Right lobe of liver (tissue), 6 donors: ENCODE data around the gene MTUS2. TPM values are rescaled to one million over a fixed set of nuclear protein-coding genes. Genes with fewer than 3 reads are reported as not detected.

Experiments
- ATAC-seq, 4 donors: fragments of 200-7000 bp; cut with Tn5 transposase; one replicate each; pipeline ENCODE4 v1.9.1; 2020; ENCODE audit warnings: mild to moderate bottlenecking in 4 of 4, moderate library complexity in 4 of 4
- DNase-seq, 3 donors: peaks; one replicate each; pipeline ENCODE4 v3.0.0-alpha.2; 2020
- H3K27ac ChIP-seq, 3 donors: fragments of 200-600 bp; one replicate each; pipeline ENCODE4 v1.8.0; 2022
- H3K27me3 ChIP-seq, 2 donors: fragments of 200-600 bp; one replicate each; pipeline ENCODE4 v1.8.0; 2022
- H3K36me3 ChIP-seq, 4 donors: fragments of 200-600 bp; sonication (generic) in 1 of 4; one replicate each; pipeline versions ENCODE4 v1.5.1 to v1.8.0; 2017 to 2022; ENCODE audit warnings: control low read depth in 1 of 4
- H3K4me1 ChIP-seq, 4 donors: fragments of 200-600 bp; sonication (generic) in 1 of 4; one replicate each; pipeline versions ENCODE4 v1.5.1 to v1.8.0; 2017 to 2022; ENCODE audit warnings: control low read depth in 1 of 4
- H3K4me3 ChIP-seq, 3 donors: fragments of 200-600 bp; one replicate each; pipeline ENCODE4 v1.8.0; 2022
- H3K9me3 ChIP-seq, 4 donors: fragments of 200-600 bp; sonication (generic) in 1 of 4; one replicate each; pipeline versions ENCODE4 v1.5.1 to v1.8.0; 2017 to 2022; ENCODE audit warnings: control low read depth in 1 of 4
- POLR2A ChIP-seq: fragments of 450-650 bp; IDR thresholded peaks from one replicate; pipeline ENCODE4 v1.6.1; 2017; ENCODE audit warnings: antibody characterized with exemption, mild to moderate bottlenecking
- WGBS: methylation state at CpG from one replicate; pipeline ENCODE4 v1.1.6; 2018; ENCODE audit warnings: low coverage, low lambda C conversion rate; ENCODE audit not compliant: insufficient coverage; ENCODE audit errors: missing lambda C conversion rate; 5-methylcytosine and 5-hydroxymethylcytosine counted together
- intact Hi-C, 2 donors: fragments of 100-400 bp; cut with DNase I; formaldehyde crosslinking; loops; one replicate each; pipeline versions ENCODE4 v1.11.2 to v1.14.1; 2022
- total RNA-seq, 6 experiments: library from RNA; depleted of rRNA in 2 of 6; stranded (reverse); fragments of >200 nt in 2 of 6; fragmentation: NEBNext Ultra II Directional in 3 of 6; extraction: Animal tissue kit (Norgen Biotek cat#: 25700) in 3 of 6; gene quantifications; one replicate each; pipeline versions ENCODE4 v1.1.0 to v1.2.4, GENCODE V29; 2016 to 2023
- TF ChIP-seq, protein P1 (sequence below), 4 donors: fragments of 200-600 bp in 3 of 4; fragments of 450-650 bp in 1 of 4; IDR thresholded peaks; one replicate each; pipeline versions ENCODE4 v1.5.1 to v1.8.0; 2016 to 2022; ENCODE audit warnings: antibody characterized with exemption in 4 of 4, mild to moderate bottlenecking in 2 of 4
- donor health status: DM: no; HTN: yes; CAD: no.
- donor health status: DM: no; HTN: no; CAD: no.
- donor health status: DM: no; HTN: no; CAD: no.
- donor health status: DM: no; HTN: yes; CAD: no.
- donor health status: DM: no; HTN: yes; CAD: no.

Gene MTUS2
- total RNA-seq, 6 experiments from 2014 or later, result 0.15 to 2.2 (median 0.98) TPM

DNA sequence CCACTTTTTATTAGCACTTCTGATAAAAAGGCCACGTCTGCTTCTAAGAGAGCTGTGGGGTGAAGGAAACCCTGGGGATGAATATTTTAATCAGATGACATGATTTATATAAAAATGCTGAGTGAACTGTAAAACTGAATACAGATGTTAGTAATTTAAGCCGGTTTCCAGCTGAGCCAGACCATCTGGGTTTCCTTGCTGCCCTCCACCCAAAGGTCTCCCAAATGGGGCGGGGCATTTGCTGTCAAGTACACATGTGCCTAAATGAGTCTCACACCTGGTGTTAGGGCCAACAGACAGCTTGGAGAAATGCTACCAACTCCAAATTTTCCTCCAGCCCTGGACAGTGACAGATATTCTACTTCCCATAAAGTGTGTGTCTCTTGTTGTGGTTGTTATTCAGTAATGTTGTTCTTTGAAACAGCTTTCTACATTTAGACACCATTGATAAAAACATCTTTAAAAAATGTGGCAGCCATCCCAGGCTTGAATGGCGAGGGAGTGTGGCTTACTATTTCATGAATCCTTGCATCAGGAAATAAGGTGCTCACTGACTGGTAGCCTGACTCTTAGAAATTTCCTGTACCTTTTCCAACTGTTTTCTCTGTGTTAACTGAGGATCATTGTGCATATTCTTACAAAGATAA is 350.4 kb downstream of the MTUS2 start:
- ATAC-seq (no peak), DNase-seq (no peak)
- Histone ChIP-seq H3K9me3 (no peaks in the 10 kb centered on the region), H3K27ac (no peak overlapping the region), H3K27me3 (no peaks in the 10 kb centered on the region), H3K4me3 (no peak overlapping the region), H3K4me1 (peaks cover 0 to 4% (median 2%) of the 10 kb centered on the region in 4 donors), H3K36me3 (no peaks in the 10 kb centered on the region)
- TF ChIP-seq, protein P1, sequence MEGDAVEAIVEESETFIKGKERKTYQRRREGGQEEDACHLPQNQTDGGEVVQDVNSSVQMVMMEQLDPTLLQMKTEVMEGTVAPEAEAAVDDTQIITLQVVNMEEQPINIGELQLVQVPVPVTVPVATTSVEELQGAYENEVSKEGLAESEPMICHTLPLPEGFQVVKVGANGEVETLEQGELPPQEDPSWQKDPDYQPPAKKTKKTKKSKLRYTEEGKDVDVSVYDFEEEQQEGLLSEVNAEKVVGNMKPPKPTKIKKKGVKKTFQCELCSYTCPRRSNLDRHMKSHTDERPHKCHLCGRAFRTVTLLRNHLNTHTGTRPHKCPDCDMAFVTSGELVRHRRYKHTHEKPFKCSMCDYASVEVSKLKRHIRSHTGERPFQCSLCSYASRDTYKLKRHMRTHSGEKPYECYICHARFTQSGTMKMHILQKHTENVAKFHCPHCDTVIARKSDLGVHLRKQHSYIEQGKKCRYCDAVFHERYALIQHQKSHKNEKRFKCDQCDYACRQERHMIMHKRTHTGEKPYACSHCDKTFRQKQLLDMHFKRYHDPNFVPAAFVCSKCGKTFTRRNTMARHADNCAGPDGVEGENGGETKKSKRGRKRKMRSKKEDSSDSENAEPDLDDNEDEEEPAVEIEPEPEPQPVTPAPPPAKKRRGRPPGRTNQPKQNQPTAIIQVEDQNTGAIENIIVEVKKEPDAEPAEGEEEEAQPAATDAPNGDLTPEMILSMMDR (IDR thresholded peaks at IDR 0.05), result no peak
- no peak for TF ChIP-seq POLR2A
- intact Hi-C loops, result no loop called here
- 75% methylated on average over 3 of the region's 4 CpGs for WGBS

DNA sequence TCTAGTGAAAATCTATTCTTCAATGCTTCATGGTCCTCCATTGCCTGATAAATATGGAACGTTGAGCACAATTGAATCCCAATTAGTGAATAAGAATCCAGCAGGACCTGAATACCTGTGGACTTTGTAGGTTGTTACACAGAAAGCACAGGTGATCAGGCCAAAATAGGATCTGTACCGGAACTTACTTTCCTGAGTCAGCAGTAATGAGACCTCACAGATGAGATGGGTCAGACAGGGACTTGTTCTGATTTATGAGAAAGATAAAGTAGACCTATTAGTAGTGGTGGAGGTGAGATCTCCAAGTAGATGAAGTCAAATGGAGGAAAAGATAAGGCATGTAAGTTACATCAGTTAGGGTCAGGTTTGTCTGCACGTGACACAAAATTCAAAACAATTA is 351.1 kb downstream of the MTUS2 start:
- H3K4me3 ChIP-seq, result no peak overlapping the region
- intact Hi-C loops, result no loop called here
- H3K36me3 ChIP-seq, result no peaks in the 10 kb centered on the region
- WGBS, result 55% methylated on average over 3 of the region's 3 CpGs
- ATAC-seq (no peak), DNase-seq (no peak)
- TF ChIP-seq, protein P1 (IDR thresholded peaks at IDR 0.05), result no peak
- no peak for TF ChIP-seq POLR2A
- peaks cover 0 to 7% (median 2%) of the 10 kb centered on the region in 4 donors for H3K4me1 ChIP-seq
- no peaks in the 10 kb centered on the region for H3K9me3 ChIP-seq
- H3K27me3 ChIP-seq, result no peaks in the 10 kb centered on the region
- no peak overlapping the region for H3K27ac ChIP-seq

DNA sequence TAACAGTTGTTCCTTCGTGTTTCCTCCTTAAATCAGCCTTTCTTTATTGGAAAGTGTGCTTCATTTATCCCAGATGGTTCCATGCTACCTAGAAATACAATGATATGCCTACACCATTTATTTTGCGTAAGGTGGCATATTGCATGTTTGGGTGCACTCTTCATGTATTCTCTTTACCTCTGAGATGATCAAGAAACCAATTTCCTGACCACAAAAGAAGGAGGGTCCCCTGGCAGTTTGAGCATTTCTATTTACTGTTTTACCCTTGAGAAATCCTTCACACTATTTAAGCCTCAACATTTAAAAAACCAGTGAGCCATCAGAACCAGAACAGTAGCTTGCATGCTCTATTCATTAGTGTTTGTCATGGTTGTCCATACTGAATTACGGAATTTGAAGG is 354.0 kb downstream of the MTUS2 start:
- no peaks in the 10 kb centered on the region for H3K36me3 ChIP-seq
- TF ChIP-seq, protein P1 (IDR thresholded peaks at IDR 0.05), result no peak
- TF ChIP-seq POLR2A, result no peak
- intact Hi-C loops, result no loop called here
- H3K27me3 ChIP-seq, result no peaks in the 10 kb centered on the region
- 75% methylated on average over 3 of the region's 3 CpGs for WGBS
- no peak overlapping the region for H3K27ac ChIP-seq
- no peak for ATAC-seq
- no peaks in the 10 kb centered on the region for H3K9me3 ChIP-seq
- H3K4me1 ChIP-seq, result peaks cover 0 to 7% (median 2%) of the 10 kb centered on the region in 4 donors
- no peak overlapping the region for H3K4me3 ChIP-seq
- DNase-seq, result no peak

DNA sequence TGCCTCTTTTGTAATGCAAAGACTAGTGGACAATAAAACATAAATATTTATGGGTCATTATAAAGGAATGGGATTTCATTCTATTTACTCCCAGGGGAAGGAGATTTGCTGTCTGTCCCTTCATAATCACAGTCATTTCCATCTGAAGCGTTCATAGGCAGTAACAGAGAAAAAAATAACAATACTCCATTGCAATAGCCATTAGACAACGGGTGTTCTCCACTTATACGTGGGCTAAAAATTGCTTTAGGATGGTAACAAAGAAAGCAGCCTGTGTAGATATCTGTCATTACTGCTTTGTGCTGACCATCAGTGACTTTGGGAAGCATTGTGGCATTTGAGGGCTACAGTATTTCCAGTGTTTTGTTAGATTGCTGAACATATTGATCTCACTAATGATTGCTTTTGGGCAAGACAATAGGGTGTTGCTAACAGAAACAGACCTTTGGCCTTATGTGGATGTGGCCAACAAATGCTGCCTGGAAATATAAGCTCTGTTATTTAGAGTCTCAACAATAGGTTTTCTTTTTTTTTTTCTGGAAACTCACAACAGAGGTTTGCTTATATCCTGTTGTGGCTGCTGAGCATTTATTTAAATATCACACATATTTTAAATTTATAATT is 355.2 kb downstream of the MTUS2 start:
- H3K9me3 ChIP-seq, result no peaks in the 10 kb centered on the region
- no peak overlapping the region for H3K27ac ChIP-seq
- ATAC-seq (peak; percentile 66 to 84 (median 73)), DNase-seq (no peak)
- TF ChIP-seq, protein P1 (IDR thresholded peaks at IDR 0.05), result no peak
- TF ChIP-seq POLR2A, result no peak
- intact Hi-C loops, result no loop called here
- H3K36me3 ChIP-seq, result no peaks in the 10 kb centered on the region
- 78% methylated on average over 3 of the region's 3 CpGs for WGBS
- peaks cover 0 to 7% (median 2%) of the 10 kb centered on the region in 4 donors for H3K4me1 ChIP-seq
- no peaks in the 10 kb centered on the region for H3K27me3 ChIP-seq
- no peak overlapping the region for H3K4me3 ChIP-seq
